Naive B cell (primary cell): Measurements from ENCODE around the gene FAM83G. TPM values are rescaled to one million over a fixed set of nuclear protein-coding genes. Genes with fewer than 3 reads are reported as not detected.

Source experiments
- ATAC-seq, 2 donors: fragments of 150-1000 bp; cut with Tn5 transposase; 2 replicates each; pipeline ENCODE4 v1.10.0; 2021; ENCODE audit warnings: low read depth in 2 of 2, mild to moderate bottlenecking in 2 of 2, moderate library complexity in 2 of 2
- DNase-seq: peaks from one replicate; pipeline ENCODE4 v3.0.0; 2022
- H3K27ac Mint-ChIP-seq, 6 donors: one replicate each; pipeline ENCODE4 v1.8.0; 2020 to 2022; ENCODE audit warnings: mild to moderate bottlenecking in 6 of 6, mixed read lengths in 6 of 6, moderate library complexity in 5 of 6, inconsistent platforms in 2 of 6
- H3K27me3 Mint-ChIP-seq, 3 donors: one replicate each; pipeline ENCODE4 v1.8.0; 2021 to 2022; ENCODE audit warnings: mixed read lengths in 3 of 3, mild to moderate bottlenecking in 1 of 3
- H3K36me3 Mint-ChIP-seq, 2 donors: one replicate each; pipeline ENCODE4 v1.8.0; 2020 to 2022; ENCODE audit warnings: mixed read lengths in 2 of 2, inconsistent platforms in 1 of 2, mild to moderate bottlenecking in 1 of 2
- H3K4me1 Mint-ChIP-seq, 3 donors: one replicate each; pipeline ENCODE4 v1.8.0; 2020 to 2022; ENCODE audit warnings: mixed read lengths in 3 of 3, inconsistent platforms in 1 of 3, mild to moderate bottlenecking in 1 of 3, moderate library complexity in 1 of 3
- H3K4me3 Mint-ChIP-seq, 8 donors: one replicate each; pipeline ENCODE4 v1.8.0; 2020 to 2022; ENCODE audit warnings: mild to moderate bottlenecking in 8 of 8, mixed read lengths in 8 of 8, moderate library complexity in 8 of 8, inconsistent platforms in 2 of 8
- H3K9me3 Mint-ChIP-seq, 7 donors: one replicate each; pipeline ENCODE4 v1.8.0; 2020 to 2022; ENCODE audit warnings: mixed read lengths in 7 of 7, mild to moderate bottlenecking in 5 of 7, inconsistent platforms in 2 of 7, moderate library complexity in 1 of 7
- polyA plus RNA-seq, 6 donors: library from polyadenylated mRNA; unstranded; fragments of 300-500 nt; fragmentation: Illumina TruSeq; gene quantifications; one replicate each; pipeline ENCODE4 v1.2.3, GENCODE V29; 2021; ENCODE audit warnings: low read depth in 6 of 6

FAM83G gene
- polyA plus RNA-seq, 6 donors from 2014 or later: 2.5 to 4.4 (median 2.9) TPM

DNA sequence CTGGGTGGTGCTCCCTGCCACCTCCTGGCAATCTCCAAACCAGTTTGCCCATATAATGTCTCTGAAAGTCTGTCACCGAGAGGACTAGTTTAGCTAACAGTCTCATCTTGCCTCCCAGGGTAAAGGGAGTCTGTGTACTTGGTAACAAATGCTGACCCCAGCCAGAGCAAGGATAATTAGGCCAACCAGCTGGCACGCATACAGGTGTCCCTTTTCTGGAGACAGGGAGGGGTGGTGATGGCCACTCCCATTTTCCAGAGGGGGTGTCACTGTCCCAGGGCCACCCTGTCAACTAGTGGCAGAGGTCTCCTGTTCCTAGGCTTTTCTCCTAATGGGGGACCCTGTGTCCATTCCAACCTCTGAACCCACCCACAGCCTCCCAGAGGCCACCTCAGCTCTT is 8.1 kb downstream of the FAM83G start:
- DNase-seq (no peak), ATAC-seq (no peak)
- Mint-ChIP-seq H3K9me3 (peaks cover 0 to 11% (median 6%) of the 10 kb centered on the region in 7 donors), H3K27me3 (peaks cover 0 to 5% (median 0%) of the 10 kb centered on the region in 3 donors), H3K4me1 (peaks cover 22 to 38% (median 28%) of the 10 kb centered on the region in 3 donors), H3K4me3 (no peak overlapping the region), H3K36me3 (peaks cover 5 to 8% of the 10 kb centered on the region in 2 donors), H3K27ac (no peak overlapping the region)

DNA sequence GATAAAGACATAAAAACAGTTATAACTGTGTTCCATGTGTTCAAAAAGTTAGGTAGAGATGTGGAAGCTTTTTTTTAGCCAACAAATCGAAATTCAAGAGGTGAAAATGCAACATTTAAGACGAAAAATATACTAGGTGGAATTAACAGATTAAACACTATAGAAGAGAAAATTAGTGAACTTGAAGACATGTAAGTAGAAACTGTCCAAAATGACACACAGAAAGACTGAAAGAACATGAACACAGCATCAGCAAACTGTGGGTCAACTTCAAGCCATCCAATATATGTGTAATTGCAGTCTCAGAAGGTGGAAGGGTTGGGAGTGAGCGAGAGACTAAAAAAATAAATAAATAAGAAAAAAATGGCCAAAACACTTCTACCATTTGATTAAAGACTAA is 9.3 kb downstream of the FAM83G start:
- peaks cover 19 to 35% (median 20%) of the 10 kb centered on the region in 3 donors for H3K4me1 Mint-ChIP-seq
- ATAC-seq: no peak
- H3K27me3 Mint-ChIP-seq: peaks cover 0 to 5% (median 0%) of the 10 kb centered on the region in 3 donors

DNA sequence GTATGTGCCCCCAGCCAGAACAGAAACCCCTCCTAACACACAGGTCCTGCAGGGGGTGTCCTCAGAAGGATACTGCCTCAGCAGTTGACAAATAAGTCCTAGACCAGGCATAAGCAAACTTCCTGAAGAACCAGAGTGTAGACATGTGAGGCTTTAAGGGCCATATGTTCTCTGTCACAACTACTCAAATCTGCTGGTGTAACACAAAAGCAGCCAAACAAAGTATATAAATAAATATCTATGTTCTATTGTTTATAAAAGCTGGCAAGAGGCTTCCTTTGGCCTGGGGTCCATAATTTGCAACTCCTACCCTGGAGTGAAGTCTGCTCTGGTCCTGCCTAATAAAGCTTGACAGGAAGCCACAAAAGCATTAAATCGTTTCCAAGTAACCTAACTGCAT is 9.9 kb downstream of the FAM83G start:
- Mint-ChIP-seq H3K27me3 (peaks cover 0 to 5% (median 0%) of the 10 kb centered on the region in 3 donors), H3K4me3 (peak overlapping the region in 2 of 8 donors; percentile 5 to 61), H3K36me3 (peaks cover 5 to 8% of the 10 kb centered on the region in 2 donors), H3K9me3 (peaks cover 0 to 11% (median 6%) of the 10 kb centered on the region in 7 donors), H3K4me1 (peaks cover 19 to 35% (median 20%) of the 10 kb centered on the region in 3 donors), H3K27ac (peak overlapping the region in 1 of 6 donors; percentile 65)
- no peak for DNase-seq
- ATAC-seq: no peak

More for the DNA sequence above, 9.3 kb downstream of the FAM83G start:
- Mint-ChIP-seq H3K9me3 (peaks cover 0 to 11% (median 6%) of the 10 kb centered on the region in 7 donors), H3K4me3 (peak overlapping the region in 1 of 8 donors; percentile 61), H3K36me3 (peaks cover 5 to 8% of the 10 kb centered on the region in 2 donors), H3K27ac (no peak overlapping the region)
- no peak for DNase-seq

DNA sequence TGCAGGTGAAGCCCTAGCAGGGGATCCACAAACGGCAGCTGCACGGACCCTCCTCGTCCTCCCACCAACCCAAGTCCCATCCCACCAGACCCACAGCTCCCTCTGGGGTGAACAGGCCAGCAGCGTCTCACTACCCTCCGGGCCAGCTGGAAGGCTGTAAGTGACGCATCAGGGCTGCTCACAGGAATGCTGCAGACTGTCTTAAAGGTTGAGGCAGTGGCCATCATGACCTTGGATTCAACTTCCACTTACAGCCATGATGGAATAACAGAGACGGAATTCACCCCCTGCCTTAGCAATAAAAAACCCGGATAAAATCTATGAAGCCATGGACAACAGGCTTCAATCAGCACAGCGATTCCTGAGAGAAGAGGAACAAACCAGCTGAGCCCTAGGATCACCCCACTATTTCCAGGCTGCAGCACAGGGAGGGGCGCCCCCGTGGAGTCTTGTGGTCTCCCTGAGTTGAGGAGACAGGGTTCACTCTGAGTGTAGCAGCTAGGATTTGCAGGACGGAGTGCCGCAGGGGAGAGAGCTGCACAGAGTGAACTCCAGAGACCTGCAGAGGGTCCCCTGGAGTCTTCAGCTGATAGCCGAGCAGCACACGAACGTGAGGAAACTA is 10.5 kb downstream of the FAM83G start:
- H3K27me3 Mint-ChIP-seq: peaks cover 0 to 5% (median 0%) of the 10 kb centered on the region in 3 donors
- peaks cover 5 to 8% of the 10 kb centered on the region in 2 donors for H3K36me3 Mint-ChIP-seq
- H3K9me3 Mint-ChIP-seq: peaks cover 0 to 11% (median 6%) of the 10 kb centered on the region in 7 donors
- DNase-seq (no peak), ATAC-seq (no peak)
- peak overlapping the region in 3 of 8 donors; percentile 24 to 62 (median 56) for H3K4me3 Mint-ChIP-seq
- H3K4me1 Mint-ChIP-seq: peaks cover 19 to 35% (median 20%) of the 10 kb centered on the region in 3 donors
- no peak overlapping the region for H3K27ac Mint-ChIP-seq

DNA sequence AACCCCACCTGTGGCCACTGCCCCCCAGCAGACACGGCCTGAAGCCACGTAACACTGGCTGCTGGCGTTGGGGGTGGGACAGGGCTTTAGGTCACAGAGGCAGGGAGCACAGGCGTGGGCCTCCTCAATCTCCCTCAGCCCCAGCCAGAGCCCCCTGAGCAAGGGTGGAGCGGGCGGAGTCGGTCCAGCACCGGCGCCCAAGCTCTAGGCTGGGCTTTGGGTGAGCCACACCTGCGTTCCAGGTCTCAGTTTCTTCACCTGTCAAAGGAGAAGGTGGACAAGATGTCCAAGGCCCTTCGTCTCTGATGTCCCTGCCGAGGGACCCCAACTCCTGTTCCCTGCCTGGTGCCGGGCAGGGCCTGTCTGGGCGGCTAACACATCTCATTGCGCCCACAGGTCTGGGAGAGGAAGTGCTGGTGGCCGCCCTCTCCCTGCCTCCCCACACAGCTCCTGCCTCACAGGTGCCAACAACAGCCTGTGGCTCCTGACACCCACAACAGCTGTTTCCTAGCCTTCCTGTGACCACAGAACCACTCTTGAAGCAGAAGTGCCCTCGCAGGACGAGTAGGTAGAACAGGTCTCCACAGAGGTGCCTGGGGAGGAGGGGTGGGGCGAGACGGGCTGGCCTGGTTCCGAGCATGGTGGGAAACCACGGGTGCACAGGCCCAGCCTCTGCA is 12.0 kb downstream of the FAM83G start:
- Mint-ChIP-seq H3K9me3 (peaks cover 0 to 11% (median 6%) of the 10 kb centered on the region in 7 donors), H3K4me3 (peak overlapping the region; percentile 24 to 87 (median 71)), H3K27ac (peak overlapping the region in 5 of 6 donors; percentile 46 to 91 (median 80)), H3K4me1 (peaks cover 19 to 35% (median 20%) of the 10 kb centered on the region in 3 donors), H3K36me3 (peaks cover 5 to 8% of the 10 kb centered on the region in 2 donors), H3K27me3 (peaks cover 0 to 5% (median 0%) of the 10 kb centered on the region in 3 donors)
- DNase-seq: peak; percentile 77
- ATAC-seq: peak; percentile 97 to 98

DNA sequence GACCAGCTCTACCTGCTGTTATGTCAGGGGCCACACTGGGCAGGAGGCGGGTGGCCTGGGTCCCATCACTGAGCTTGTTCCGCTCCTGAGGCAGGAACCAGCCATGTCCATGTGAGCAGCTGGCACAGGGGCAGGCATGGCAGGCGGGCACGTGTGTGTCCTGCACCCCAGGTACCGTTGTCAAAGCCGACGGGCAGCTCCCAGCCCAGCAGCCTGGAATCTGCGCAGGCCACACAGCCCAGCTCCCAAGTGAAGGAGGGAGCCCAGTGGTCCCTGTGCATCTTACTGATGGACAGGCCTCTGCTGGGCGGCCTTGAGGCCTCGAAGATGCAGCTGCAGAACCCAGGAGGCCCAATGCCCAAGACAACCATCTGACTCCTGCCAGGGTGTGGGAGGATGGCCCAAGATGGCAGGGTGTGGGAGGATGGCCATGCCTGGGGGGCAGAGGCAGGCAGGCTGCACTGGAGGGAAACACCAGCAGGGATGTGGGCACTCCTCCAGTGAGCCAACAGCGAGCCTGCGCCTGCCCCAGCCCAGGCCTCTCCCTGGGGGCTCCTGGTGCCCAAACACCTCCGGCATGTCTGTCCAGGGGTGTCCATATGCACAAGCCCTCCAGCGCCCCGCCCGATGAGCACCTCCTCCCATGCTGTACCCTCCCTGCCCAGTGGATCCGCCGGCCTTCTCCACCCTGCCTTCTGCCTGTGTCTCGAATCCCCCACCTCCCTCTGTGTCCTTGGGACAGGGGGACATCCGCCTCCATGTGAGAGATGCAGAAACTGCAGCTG is 12.8 kb downstream of the FAM83G start:
- Mint-ChIP-seq H3K4me3 (peak overlapping the region in 1 of 8 donors; percentile 19), H3K9me3 (peaks cover 0 to 11% (median 6%) of the 10 kb centered on the region in 7 donors), H3K36me3 (peaks cover 5 to 8% of the 10 kb centered on the region in 2 donors), H3K27me3 (peaks cover 0 to 5% (median 0%) of the 10 kb centered on the region in 3 donors), H3K4me1 (peaks cover 19 to 35% (median 20%) of the 10 kb centered on the region in 3 donors), H3K27ac (peak overlapping the region in 3 of 6 donors; percentile 58 to 67 (median 65))
- ATAC-seq: no peak
- DNase-seq: no peak

DNA sequence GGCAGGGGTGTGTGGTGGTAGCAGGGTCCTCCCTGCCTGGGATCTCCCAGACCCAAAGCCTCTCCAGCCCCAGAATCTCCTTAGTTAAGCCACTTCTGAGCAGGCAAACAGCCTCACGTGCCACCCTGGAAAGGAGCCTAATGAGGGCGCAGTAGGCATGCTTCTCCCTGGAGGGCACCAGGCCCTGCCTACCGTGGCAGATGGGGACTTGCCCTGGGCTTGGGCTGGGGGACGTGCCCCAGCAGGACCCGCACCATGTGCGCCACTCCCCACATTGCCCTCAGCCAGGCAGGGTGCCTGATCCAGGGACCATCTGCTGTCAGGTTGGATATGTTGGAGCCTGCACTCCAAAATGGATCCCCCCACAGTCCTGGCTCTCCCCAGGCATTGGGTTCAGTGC is 14.2 kb downstream of the FAM83G start:
- ATAC-seq: no peak
- peaks cover 0 to 5% (median 0%) of the 10 kb centered on the region in 3 donors for H3K27me3 Mint-ChIP-seq

DNA sequence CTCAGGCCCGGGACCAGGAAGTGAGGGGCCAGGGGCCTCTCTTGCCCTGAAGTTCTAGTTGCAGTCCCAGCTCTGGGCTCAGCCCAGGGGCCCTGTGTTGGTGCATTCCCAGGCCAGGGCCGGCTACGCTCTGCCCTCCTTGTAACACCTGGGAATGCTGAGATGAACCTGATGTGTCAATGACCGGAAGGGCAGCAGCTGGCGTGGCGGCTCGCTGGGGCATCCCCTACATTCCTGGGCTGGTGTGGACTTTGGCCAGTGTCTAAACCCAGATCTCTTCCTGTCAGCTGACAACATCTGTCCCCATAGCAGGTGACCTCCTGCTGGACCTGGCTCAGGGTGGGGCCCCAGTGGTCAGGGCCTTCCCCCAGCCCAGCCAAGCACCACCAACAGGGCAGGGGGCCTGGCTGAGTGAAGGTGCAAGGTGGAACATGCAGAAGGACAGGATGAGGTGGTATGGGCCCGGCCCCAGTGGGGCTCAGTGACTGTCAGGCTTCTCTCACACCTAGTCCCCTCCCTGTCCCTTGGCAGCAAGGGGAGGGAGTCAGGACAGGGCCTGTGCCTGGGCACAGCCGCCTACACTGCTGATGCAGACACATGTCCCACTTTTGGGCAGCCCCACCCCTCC is 15.9 kb downstream of the FAM83G start:
- Mint-ChIP-seq H3K27ac (no peak overlapping the region), H3K27me3 (no peaks in the 10 kb centered on the region), H3K4me3 (no peak overlapping the region), H3K4me1 (peaks cover 14 to 18% (median 16%) of the 10 kb centered on the region in 3 donors), H3K36me3 (peaks cover 0 to 5% of the 10 kb centered on the region in 2 donors), H3K9me3 (no peaks in the 10 kb centered on the region)
- no peak for DNase-seq
- ATAC-seq: no peak

More for the DNA sequence above, 14.2 kb downstream of the FAM83G start:
- H3K27ac Mint-ChIP-seq: no peak overlapping the region
- peaks cover 19 to 25% (median 20%) of the 10 kb centered on the region in 3 donors for H3K4me1 Mint-ChIP-seq
- peaks cover 4 to 9% of the 10 kb centered on the region in 2 donors for H3K36me3 Mint-ChIP-seq
- no peak for DNase-seq
- peaks cover 0 to 6% (median 4%) of the 10 kb centered on the region in 7 donors for H3K9me3 Mint-ChIP-seq
- H3K4me3 Mint-ChIP-seq: no peak overlapping the region

DNA sequence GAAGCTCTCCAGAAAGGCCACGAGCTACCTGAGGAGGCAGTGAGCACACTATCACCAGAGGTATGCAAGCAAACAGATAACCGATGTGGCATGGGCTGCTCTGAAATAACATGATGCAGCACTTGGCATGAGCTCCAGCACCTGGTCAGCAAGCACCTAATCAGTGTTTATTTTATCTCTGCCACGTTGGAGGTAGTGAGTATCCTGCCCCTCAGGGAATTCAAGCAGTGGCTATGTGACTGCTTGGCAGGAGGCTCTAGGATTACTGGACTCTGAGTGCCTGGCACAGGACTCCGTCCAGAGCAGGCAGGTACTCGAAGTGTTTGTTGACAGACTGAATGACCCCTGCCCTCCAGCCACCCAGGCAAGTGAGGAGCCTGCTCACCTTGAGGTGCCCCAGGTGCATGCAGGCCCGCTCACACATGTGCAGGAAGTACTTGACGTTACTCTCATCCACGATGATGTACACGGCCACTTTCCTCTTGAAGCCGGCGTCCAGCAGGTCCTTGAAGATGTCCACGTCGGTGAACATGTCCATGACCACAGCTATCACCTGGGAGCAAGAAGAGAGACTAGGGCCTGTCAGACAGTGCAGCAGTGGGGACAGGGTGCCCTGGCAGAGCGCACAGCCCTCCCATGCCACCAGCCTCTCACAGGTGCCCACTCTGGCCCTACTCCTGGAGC is 16.6 kb downstream of the FAM83G start:
- ATAC-seq (no peak), DNase-seq (no peak)
- no peak overlapping the region for H3K27ac Mint-ChIP-seq
- no peak overlapping the region for H3K4me3 Mint-ChIP-seq
- no peaks in the 10 kb centered on the region for H3K27me3 Mint-ChIP-seq
- H3K9me3 Mint-ChIP-seq: no peaks in the 10 kb centered on the region
- peaks cover 0 to 5% of the 10 kb centered on the region in 2 donors for H3K36me3 Mint-ChIP-seq
- peaks cover 10 to 12% (median 10%) of the 10 kb centered on the region in 3 donors for H3K4me1 Mint-ChIP-seq

DNA sequence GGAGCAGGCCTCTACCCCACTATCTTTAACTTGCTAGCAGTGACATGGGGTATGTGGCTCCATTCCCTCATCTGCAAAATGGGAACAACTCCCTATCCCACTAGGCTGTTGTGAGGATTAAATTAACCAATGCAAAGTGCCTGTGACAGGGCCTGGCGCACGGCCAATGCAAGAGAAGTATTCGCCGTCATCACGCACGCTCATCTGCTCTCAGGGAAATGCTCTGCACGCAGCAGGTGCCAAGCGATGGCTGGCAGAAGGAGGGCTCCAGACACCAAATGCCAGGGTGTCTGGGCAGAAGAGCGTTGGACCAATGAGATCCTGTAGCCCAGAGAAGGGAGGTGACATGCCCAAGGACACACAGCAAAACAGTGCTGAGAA is 17.3 kb downstream of the FAM83G start:
- H3K27me3 Mint-ChIP-seq: no peaks in the 10 kb centered on the region
- H3K4me3 Mint-ChIP-seq: no peak overlapping the region
- DNase-seq (no peak), ATAC-seq (no peak)
- peaks cover 0 to 5% of the 10 kb centered on the region in 2 donors for H3K36me3 Mint-ChIP-seq
- peak overlapping the region in 1 of 6 donors; percentile 62 for H3K27ac Mint-ChIP-seq
- no peaks in the 10 kb centered on the region for H3K9me3 Mint-ChIP-seq
- peaks cover 2 to 4% (median 2%) of the 10 kb centered on the region in 3 donors for H3K4me1 Mint-ChIP-seq

DNA sequence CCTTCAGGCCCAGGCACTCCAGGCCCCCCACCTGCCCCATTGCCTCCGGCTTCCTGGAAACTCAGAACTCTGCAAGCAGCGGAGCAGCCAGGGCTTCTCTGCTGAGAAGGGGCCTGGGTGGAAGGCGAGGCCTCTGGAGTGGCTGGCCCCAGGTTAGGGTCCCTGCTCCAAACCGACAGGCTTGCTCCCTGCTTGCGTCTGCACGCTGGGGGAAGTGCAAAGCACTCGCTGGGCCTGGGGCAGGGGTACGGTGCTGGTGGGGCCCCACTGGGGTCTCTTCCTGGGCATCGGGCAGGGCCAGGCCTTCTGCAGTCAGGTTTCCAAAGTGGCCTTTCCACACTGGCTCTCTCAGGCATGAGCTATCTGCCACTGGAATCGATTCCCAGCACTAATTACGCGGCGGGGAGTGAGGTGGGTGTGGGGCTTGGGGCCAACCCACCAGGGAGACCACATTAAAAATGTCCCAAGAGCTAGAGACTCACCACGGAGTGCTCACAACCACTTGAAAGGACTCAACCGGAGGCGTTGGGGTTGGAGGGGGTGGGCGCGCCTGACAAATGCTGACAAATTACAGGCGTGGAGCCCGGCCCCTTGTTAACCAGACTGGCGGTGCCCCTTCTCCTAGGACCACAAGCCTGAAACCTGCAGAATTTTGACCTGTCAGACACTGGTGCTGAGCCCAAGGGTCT is 17.9 kb downstream of the FAM83G start:
- Mint-ChIP-seq H3K4me1 (no peaks in the 10 kb centered on the region), H3K4me3 (no peak overlapping the region), H3K36me3 (peaks cover 0 to 5% of the 10 kb centered on the region in 2 donors), H3K27ac (peak overlapping the region in 2 of 6 donors; percentile 38 to 71), H3K27me3 (no peaks in the 10 kb centered on the region), H3K9me3 (no peaks in the 10 kb centered on the region)
- DNase-seq (no peak), ATAC-seq (no peak)

DNA sequence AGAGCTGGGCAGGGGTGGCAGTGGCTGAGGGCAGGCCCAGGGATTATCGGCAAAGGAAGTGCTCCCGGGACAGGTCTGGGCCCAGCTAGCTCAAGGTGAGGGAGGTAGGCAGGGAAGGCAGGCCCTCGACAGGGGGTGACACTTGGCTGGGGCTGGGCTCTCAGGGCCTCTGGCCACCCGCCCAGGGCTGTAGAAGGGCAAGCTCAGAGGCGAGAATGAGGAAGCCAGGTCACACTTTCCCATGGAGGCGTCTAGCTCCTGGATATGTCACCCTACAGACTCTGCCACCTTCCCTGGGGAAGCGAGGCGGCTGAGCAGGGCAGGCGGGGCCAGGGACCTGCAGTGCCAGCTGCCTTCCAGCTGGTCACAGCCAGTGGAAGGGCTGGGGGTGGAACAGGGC is 19.1 kb downstream of the FAM83G start:
- H3K4me3 Mint-ChIP-seq: no peak overlapping the region

More for the DNA sequence above, 19.1 kb downstream of the FAM83G start:
- H3K36me3 Mint-ChIP-seq: peaks cover 0 to 5% of the 10 kb centered on the region in 2 donors
- H3K9me3 Mint-ChIP-seq: no peaks in the 10 kb centered on the region
- H3K27me3 Mint-ChIP-seq: no peaks in the 10 kb centered on the region
- H3K4me1 Mint-ChIP-seq: no peaks in the 10 kb centered on the region
- H3K27ac Mint-ChIP-seq: no peak overlapping the region
- ATAC-seq (no peak), DNase-seq (no peak)
